GM21528 (cell line): ENCODE results near the gene CDYL2.
A peak's percentile ranks its signal among the peaks of the same experiment; 100 is the strongest.
"Not testable (repeated sequence)": the region's sequence is repeated elsewhere in the genome, so short reads cannot be mapped to it uniquely, and the experiment has no call there.

Source experiments
- ATAC-seq: cut with Tn5 transposase; IDR thresholded peaks from one replicate; pipeline ENCODE4 v1.9.1; 2021; ENCODE audit warnings: mild to moderate bottlenecking, moderate library complexity; ENCODE audit not compliant: unreplicated experiment, low FRiP score

The CDYL2 gene

GRCh38 chr16:80804526-80805383, at the start of gene CDYL2:
CDYL2 (minus strand) TSS chr16:80804598; CDS start chr16:80804173, 425 bp downstream.
- peak; percentile 71 for ATAC-seq

- no peak for ATAC-seq
Measured at GRCh38 chr16:80852261-80852872, 48.0 kb upstream of the CDYL2 start.

- no peak for ATAC-seq
Measured at GRCh38 chr16:80851831-80852230, 47.4 kb upstream of the CDYL2 start.

GRCh38 chr16:80850757-80851156, 46.4 kb upstream of the CDYL2 start:
- no peak for ATAC-seq

- no peak for ATAC-seq
Measured at GRCh38 chr16:80848862-80849261, 44.5 kb upstream of the CDYL2 start.

GRCh38 chr16:80846680-80847079, 42.3 kb upstream of the CDYL2 start:
- ATAC-seq, result no peak

- ATAC-seq, result no peak
Measured at GRCh38 chr16:80846275-80846674, 41.9 kb upstream of the CDYL2 start.

- ATAC-seq, result no peak
Measured at GRCh38 chr16:80844395-80844794, 40.0 kb upstream of the CDYL2 start.

- no peak for ATAC-seq
Measured at GRCh38 chr16:80841231-80841630, 36.8 kb upstream of the CDYL2 start.

- ATAC-seq, result no peak
Measured at GRCh38 chr16:80837533-80838147, 33.2 kb upstream of the CDYL2 start.

GRCh38 chr16:80836846-80837245, 32.4 kb upstream of the CDYL2 start:
- no peak for ATAC-seq

- no peak for ATAC-seq
Measured at GRCh38 chr16:80836202-80836601, 31.8 kb upstream of the CDYL2 start.

- no peak for ATAC-seq
Measured at GRCh38 chr16:80831039-80831438, 26.6 kb upstream of the CDYL2 start.

- ATAC-seq, result no peak
Measured at GRCh38 chr16:80828495-80828894, 24.1 kb upstream of the CDYL2 start.

- ATAC-seq, result no peak
Measured at GRCh38 chr16:80827007-80827406, 22.6 kb upstream of the CDYL2 start.

GRCh38 chr16:80825365-80825758, 21.0 kb upstream of the CDYL2 start:
- no peak for ATAC-seq

- ATAC-seq, result no peak
Measured at GRCh38 chr16:80824623-80825364, 20.4 kb upstream of the CDYL2 start.

- no peak for ATAC-seq
Measured at GRCh38 chr16:80819988-80820387, 15.6 kb upstream of the CDYL2 start.

GRCh38 chr16:80816356-80816755, 12.0 kb upstream of the CDYL2 start:
- no peak for ATAC-seq

- ATAC-seq, result not testable (repeated sequence)
Measured at GRCh38 chr16:80815278-80815677, 10.9 kb upstream of the CDYL2 start.

GRCh38 chr16:80812593-80812992, 8.2 kb upstream of the CDYL2 start:
- no peak for ATAC-seq
